AG10803 (cell line): ENCODE data around the gene PLGRKT.
A peak's percentile ranks its signal among the peaks of the same experiment; 100 is the strongest.

Experiments used
- DNase-seq: peaks from one replicate; pipeline ENCODE4 v3.0.0; 2010; ENCODE audit warnings: low read depth
- H3K4me3 ChIP-seq: 2 replicates; pipeline ENCODE4 v1.5.1; 2011; ENCODE audit warnings: mild to moderate bottlenecking, low read length, control low read depth
- TF ChIP-seq, protein P1 (sequence below): conservative IDR thresholded peaks from 2 replicates; pipeline ENCODE4 v1.5.1; 2011; ENCODE audit warnings: mild to moderate bottlenecking, low read length, control low read depth, inconsistent platforms

Gene PLGRKT

DNA sequence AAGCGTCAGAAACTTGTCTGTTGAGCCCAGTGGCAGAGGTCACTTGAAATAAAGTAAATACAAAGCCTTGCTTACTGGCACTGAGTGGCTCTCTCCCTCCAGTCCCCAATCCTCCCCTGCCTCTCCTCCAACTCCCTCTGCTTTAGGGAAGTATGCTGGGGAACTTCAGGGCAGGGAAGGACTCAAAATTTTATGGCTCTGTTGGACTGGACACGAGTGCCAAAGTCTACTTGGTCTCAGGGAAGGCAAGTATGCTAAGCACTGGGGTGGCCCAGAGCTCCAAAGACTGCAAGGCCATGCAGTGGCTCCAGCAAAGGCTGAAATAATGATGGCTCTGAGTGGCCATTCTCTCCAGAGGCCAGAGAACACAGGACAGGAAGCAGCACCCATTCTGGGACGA is 9.6 kb downstream of the PLGRKT start:
- TF ChIP-seq, protein P1, sequence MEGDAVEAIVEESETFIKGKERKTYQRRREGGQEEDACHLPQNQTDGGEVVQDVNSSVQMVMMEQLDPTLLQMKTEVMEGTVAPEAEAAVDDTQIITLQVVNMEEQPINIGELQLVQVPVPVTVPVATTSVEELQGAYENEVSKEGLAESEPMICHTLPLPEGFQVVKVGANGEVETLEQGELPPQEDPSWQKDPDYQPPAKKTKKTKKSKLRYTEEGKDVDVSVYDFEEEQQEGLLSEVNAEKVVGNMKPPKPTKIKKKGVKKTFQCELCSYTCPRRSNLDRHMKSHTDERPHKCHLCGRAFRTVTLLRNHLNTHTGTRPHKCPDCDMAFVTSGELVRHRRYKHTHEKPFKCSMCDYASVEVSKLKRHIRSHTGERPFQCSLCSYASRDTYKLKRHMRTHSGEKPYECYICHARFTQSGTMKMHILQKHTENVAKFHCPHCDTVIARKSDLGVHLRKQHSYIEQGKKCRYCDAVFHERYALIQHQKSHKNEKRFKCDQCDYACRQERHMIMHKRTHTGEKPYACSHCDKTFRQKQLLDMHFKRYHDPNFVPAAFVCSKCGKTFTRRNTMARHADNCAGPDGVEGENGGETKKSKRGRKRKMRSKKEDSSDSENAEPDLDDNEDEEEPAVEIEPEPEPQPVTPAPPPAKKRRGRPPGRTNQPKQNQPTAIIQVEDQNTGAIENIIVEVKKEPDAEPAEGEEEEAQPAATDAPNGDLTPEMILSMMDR, result no peak
- no peak for DNase-seq
- no peak overlapping the region for H3K4me3 ChIP-seq

- no peak overlapping the region for H3K4me3 ChIP-seq
- DNase-seq, result no peak
- TF ChIP-seq, protein P1, result no peak
These were observed 10.7 kb downstream of the PLGRKT start for GRCh38 chr9:5427005-5427404.

DNA sequence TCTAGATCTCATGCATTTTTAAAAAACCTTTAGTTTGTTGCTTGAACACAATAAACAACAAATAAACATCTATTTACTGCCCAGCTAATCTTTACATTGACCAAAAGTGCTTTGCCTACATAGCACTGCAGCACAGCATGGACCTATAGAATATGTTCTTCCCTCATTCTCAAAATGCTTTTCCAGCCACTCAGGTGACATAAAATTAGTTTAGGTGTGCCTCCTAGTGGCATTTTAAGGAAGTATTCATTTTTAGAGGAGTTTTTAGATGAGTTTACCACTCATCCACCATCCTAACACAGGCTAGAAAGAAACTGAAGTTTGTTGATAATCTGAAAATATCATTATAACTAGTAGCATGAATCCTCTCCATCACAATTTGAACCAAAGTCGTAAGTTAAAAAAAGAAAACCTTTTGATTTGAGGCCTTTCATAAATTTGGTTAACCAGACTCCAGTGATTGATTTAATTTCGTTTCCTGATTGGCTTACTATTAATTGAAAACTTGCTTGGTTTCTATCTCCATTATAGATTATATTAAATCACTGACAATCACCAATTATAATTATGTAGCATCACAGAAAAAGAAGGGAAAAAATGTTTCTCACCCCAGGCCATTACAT is 12.6 kb downstream of the PLGRKT start:
- no peak overlapping the region for H3K4me3 ChIP-seq
- TF ChIP-seq, protein P1, result peak; percentile 45
- peak; percentile 16 for DNase-seq

DNA sequence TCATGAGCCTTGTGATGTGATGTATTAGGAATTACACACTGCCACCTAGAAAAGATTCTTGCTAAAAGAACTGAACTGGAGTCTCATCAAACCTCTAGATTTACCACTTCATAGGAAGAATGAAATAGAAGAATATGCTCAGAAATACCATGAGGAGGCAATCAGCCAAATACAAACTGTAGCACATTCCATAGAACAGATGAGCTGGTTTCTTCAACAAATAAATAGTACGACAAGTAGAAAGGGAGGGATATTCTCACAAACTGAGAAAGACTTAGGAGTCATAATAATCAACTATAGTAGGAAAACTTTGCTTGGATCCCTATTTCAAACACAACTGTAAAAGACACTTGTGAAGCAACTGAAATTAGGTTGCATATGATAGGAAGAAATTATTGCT is 15.4 kb downstream of the PLGRKT start:
- H3K4me3 ChIP-seq, result no peak overlapping the region
- no peak for DNase-seq
- TF ChIP-seq, protein P1, result no peak

DNA sequence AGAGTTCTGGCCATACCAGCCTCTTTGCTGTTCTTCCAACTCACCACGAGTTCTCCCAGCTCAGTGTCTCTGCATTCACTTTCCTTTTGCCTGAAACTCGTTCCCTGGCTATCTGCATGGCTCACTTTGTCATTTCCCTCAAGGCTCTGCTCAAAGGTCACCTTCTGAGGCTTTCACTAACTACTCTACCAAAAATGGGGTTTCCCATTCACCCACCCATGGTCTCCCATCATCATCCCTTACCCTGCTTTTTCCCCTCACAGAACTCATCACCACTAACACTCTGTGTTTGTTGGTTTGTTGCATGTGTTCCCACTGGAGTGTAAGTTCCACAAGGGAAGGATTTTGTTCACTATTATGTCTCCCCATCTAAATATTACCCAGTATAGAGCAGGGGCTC is 16.6 kb downstream of the PLGRKT start:
- DNase-seq, result no peak
- TF ChIP-seq, protein P1, result no peak
- H3K4me3 ChIP-seq, result no peak overlapping the region

GRCh38 chr9:5419987-5420386 is 17.7 kb downstream of the PLGRKT start:
- DNase-seq, result no peak
- H3K4me3 ChIP-seq, result no peak overlapping the region
- TF ChIP-seq, protein P1, result no peak

DNA sequence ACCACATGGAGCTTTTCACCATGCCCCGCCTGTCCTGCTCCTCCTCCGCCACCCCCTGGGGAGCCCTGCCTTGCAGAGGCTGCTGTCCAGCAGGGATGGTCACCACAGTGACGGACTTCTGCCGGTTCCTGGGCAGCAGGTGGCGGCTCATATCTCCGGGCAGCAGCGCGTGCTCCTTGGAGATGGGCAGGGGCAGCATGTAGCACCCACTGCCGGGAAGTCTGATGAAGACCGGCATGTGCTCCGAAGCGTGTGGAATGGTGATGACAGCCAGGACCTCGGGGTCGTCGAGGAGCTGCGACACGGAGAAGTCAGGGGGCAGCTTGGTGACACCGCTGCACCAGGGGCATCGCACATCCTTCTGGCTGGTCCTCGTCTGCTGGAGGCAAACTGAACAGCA is 19.2 kb downstream of the PLGRKT start:
- DNase-seq, result no peak

More for the DNA sequence above, 19.2 kb downstream of the PLGRKT start:
- no peak overlapping the region for H3K4me3 ChIP-seq
- TF ChIP-seq, protein P1, result no peak
